HCT116 (cell line): ENCODE results near the gene PKP2. TPM values are rescaled to one million over a fixed set of nuclear protein-coding genes. Genes with fewer than 3 reads are reported as not detected.

ENCODE experiments used
- ATAC-seq: fragments of 200-7000 bp; cut with Tn5 transposase; 2 replicates; pipeline ENCODE4 v1.9.1; 2020; ENCODE audit warnings: mild to moderate bottlenecking, moderate library complexity
- BruUV-seq: library from RNA; stranded (reverse); fragments of 400-500 nt; replicated peaks from 2 replicates; lab custom pipeline; 2021; lab: Mats Ljungman, UMichigan
- CTCF ChIA-PET: fragments of 300-600 bp; sonication (Branson Sonifier 250); formaldehyde crosslinking; loops from one replicate; lab custom pipeline; 2021; ENCODE audit warnings: antibody characterized with exemption; lab: Charles Lee
- POLR2A ChIA-PET: fragments of 300-600, 350-600 bp; sonication (Branson Sonifier 250); formaldehyde crosslinking; loops from one replicate; lab custom pipeline; 2021; ENCODE audit warnings: antibody characterized with exemption; lab: Charles Lee
- RAD21 ChIA-PET, 2 experiments: fragments of 300-600 bp; sonication (Branson Sonifier 250); formaldehyde crosslinking; loops; one replicate each; lab custom pipeline; 2023; ENCODE audit warnings: low total read pairs in 2 of 2; ENCODE audit not compliant: uncharacterized antibody in 2 of 2, unreplicated experiment in 2 of 2, low non-redundant PET in 1 of 2; lab: Charles Lee
- DNase-seq: peaks from one replicate; pipeline ENCODE4 v3.0.0-alpha.2; 2010; ENCODE audit warnings: low read depth, low spot score
- H2AFZ ChIP-seq: fragments of 200-600 bp; shearing (Covaris generic), sonication (generic); 2 replicates; pipeline ENCODE4 v1.6.1; 2017; ENCODE audit warnings: low read depth, mixed run types, mixed read lengths, antibody characterized with exemption, low read length; ENCODE audit not compliant: poor library complexity, severe bottlenecking
- H3K27ac ChIP-seq: 2 replicates; pipeline ENCODE4 v1.5.1; 2012; ENCODE audit warnings: low read depth, low read length
- H3K27me3 ChIP-seq: fragments of 200-600 bp; sonication (generic); 2 replicates; pipeline ENCODE4 v1.6.1; 2016; ENCODE audit warnings: mixed run types, low read length, mixed read lengths; ENCODE audit not compliant: insufficient read depth
- H3K36me3 ChIP-seq, 2 experiments: fragments of 200-500 bp in 1 of 2; fragments of 200-600 bp in 1 of 2; sonication (Bioruptor generic) in 1 of 2; sonication (generic) in 1 of 2; 2 replicates each; pipeline versions ENCODE4 v1.5.1 to v1.6.1; 2014 to 2016; ENCODE audit warnings: low read length in 2 of 2, inconsistent platforms in 1 of 2, mixed read lengths in 1 of 2, mixed run types in 1 of 2; ENCODE audit not compliant: insufficient read depth in 2 of 2, control insufficient read depth in 1 of 2
- H3K4me1 ChIP-seq, 2 experiments: fragments of 200-600 bp in 1 of 2; sonication (generic) in 1 of 2; 2 replicates each; pipeline versions ENCODE4 v1.5.1 to v1.6.1; 2012 to 2017; ENCODE audit warnings: low read length in 2 of 2, inconsistent platforms in 1 of 2, mild to moderate bottlenecking in 1 of 2, mixed read lengths in 1 of 2, mixed run types in 1 of 2, moderate library complexity in 1 of 2; ENCODE audit not compliant: insufficient read depth in 2 of 2, control insufficient read depth in 1 of 2
- H3K4me2 ChIP-seq: fragments of 200-600 bp; sonication (generic); 2 replicates; pipeline ENCODE4 v1.6.1; 2017; ENCODE audit warnings: mixed run types, low read length, mixed read lengths
- H3K4me3 ChIP-seq, 2 experiments: fragments of 200-600 bp in 1 of 2; sonication (generic) in 1 of 2; replicated peaks in 1 of 2; 2 replicates each; pipeline ENCODE4 v1.5.1; 2011 to 2016; ENCODE audit warnings: low read length in 2 of 2, control low read depth in 1 of 2, low read depth in 1 of 2, mild to moderate bottlenecking in 1 of 2, mixed read lengths in 1 of 2, mixed run types in 1 of 2
- H3K79me2 ChIP-seq: fragments of 200-600 bp; sonication (generic); 2 replicates; pipeline ENCODE4 v1.6.1; 2017; ENCODE audit warnings: mild to moderate bottlenecking, mixed run types, low read length, moderate library complexity, mixed read lengths; ENCODE audit not compliant: insufficient read depth
- H3K9ac ChIP-seq: fragments of 200-600 bp; sonication (generic); 2 replicates; pipeline ENCODE4 v1.6.1; 2016; ENCODE audit warnings: low read length, mixed read lengths
- H3K9me2 ChIP-seq: fragments of 200-600 bp; sonication (generic), shearing (Covaris generic); 2 replicates; pipeline ENCODE4 v1.6.1; 2017; ENCODE audit warnings: mixed run types, mild to moderate bottlenecking, moderate library complexity; ENCODE audit not compliant: insufficient read depth
- H3K9me3 ChIP-seq, 2 experiments: fragments of 200-500 bp in 1 of 2; fragments of 200-600 bp in 1 of 2; sonication (Bioruptor generic) in 1 of 2; sonication (generic) in 1 of 2; 2 replicates each; pipeline ENCODE4 v1.6.1; 2014 to 2017; ENCODE audit warnings: low read length in 2 of 2, mixed read lengths in 2 of 2, inconsistent platforms in 1 of 2, low read depth in 1 of 2, mild to moderate bottlenecking in 1 of 2, mixed run types in 1 of 2, moderate library complexity in 1 of 2; ENCODE audit not compliant: control insufficient read depth in 1 of 2, insufficient read depth in 1 of 2
- H4K20me1 ChIP-seq: fragments of 200-600 bp; sonication (generic), shearing (Covaris generic); 2 replicates; pipeline ENCODE4 v1.6.1; 2017; ENCODE audit warnings: mixed run types, mild to moderate bottlenecking, moderate library complexity; ENCODE audit not compliant: insufficient read depth
- CBX3 ChIP-seq: IDR thresholded peaks from 2 replicates; pipeline ENCODE4 v1.6.1; 2012; ENCODE audit warnings: low read depth
- CEBPB ChIP-seq: IDR thresholded peaks from 2 replicates; pipeline ENCODE4 v1.6.1; 2012; ENCODE audit warnings: low read depth
- CTCF ChIP-seq, 3 experiments: fragments of 200-600 bp in 1 of 3; sonication (generic) in 1 of 3; IDR thresholded peaks in 2 of 3; conservative IDR thresholded peaks in 1 of 3; 2 replicates each; pipeline ENCODE4 v1.5.1; 2012 to 2017; ENCODE audit warnings: low read depth in 2 of 3, low read length in 2 of 3, antibody characterized with exemption in 1 of 3, borderline replicate concordance in 1 of 3, control low read depth in 1 of 3, mild to moderate bottlenecking in 1 of 3, mixed read lengths in 1 of 3, mixed run types in 1 of 3, moderate library complexity in 1 of 3; ENCODE audit not compliant: insufficient read depth in 1 of 3
- EGR1 ChIP-seq: IDR thresholded peaks from 2 replicates; pipeline ENCODE4 v1.6.1; 2012; ENCODE audit warnings: low read depth
- ELF1 ChIP-seq: IDR thresholded peaks from 2 replicates; pipeline ENCODE4 v1.6.1; 2012; ENCODE audit warnings: low read depth, borderline replicate concordance
- EZH2 ChIP-seq: fragments of 200-600 bp; sonication (generic); IDR thresholded peaks from 2 replicates; pipeline ENCODE4 v1.6.1; 2017; ENCODE audit warnings: antibody characterized with exemption, mixed run types
- EZH2phosphoT487 ChIP-seq: fragments of 200-600 bp; IDR thresholded peaks from 2 replicates; pipeline ENCODE4 v1.6.1; 2018; ENCODE audit warnings: antibody characterized with exemption, borderline replicate concordance
- JUND ChIP-seq: IDR thresholded peaks from 2 replicates; pipeline ENCODE4 v1.6.1; 2012
- POLR2A ChIP-seq: IDR thresholded peaks from 2 replicates; pipeline ENCODE4 v1.7.0; 2011; ENCODE audit warnings: borderline replicate concordance; ENCODE audit not compliant: insufficient read depth, insufficient read length; ENCODE audit errors: extremely low read depth
- POLR2AphosphoS5 ChIP-seq: IDR thresholded peaks from 2 replicates; pipeline ENCODE4 v1.6.1; 2011; ENCODE audit warnings: mild to moderate bottlenecking, low read depth, low read length, moderate library complexity
- RAD21 ChIP-seq: IDR thresholded peaks from 2 replicates; pipeline ENCODE4 v1.6.1; 2012; ENCODE audit warnings: low read depth, mild to moderate bottlenecking
- REST ChIP-seq: IDR thresholded peaks from 2 replicates; pipeline ENCODE4 v1.6.1; 2012; ENCODE audit warnings: low read depth
- SIN3A ChIP-seq: IDR thresholded peaks from 2 replicates; pipeline ENCODE4 v1.6.1; 2012; ENCODE audit warnings: low read depth
- SP1 ChIP-seq: IDR thresholded peaks from 2 replicates; pipeline ENCODE4 v1.6.1; 2012; ENCODE audit warnings: low read depth
- SRF ChIP-seq: IDR thresholded peaks from 2 replicates; pipeline ENCODE4 v1.6.1; 2012; ENCODE audit warnings: low read depth
- YY1 ChIP-seq: IDR thresholded peaks from 2 replicates; pipeline ENCODE4 v1.6.1; 2011; ENCODE audit warnings: low read length, low read depth, moderate library complexity, mild to moderate bottlenecking; ENCODE audit not compliant: insufficient replicate concordance; ENCODE audit errors: extremely low read depth
- ZNF274 ChIP-seq: fragments of 200-500 bp; sonication (Bioruptor generic); IDR thresholded peaks from 2 replicates; pipeline ENCODE4 v1.6.1; 2014; ENCODE audit warnings: mild to moderate bottlenecking, low read depth, low read length, inconsistent platforms
- intact Hi-C: fragments of 100-400 bp; cut with micrococcal nuclease; formaldehyde crosslinking; loops from 2 replicates; pipeline ENCODE4 v1.10.0; 2022
- total RNA-seq: library from RNA; stranded (reverse); gene quantifications from one replicate; pipeline ENCODE4 v1.2.1, GENCODE V29; 2021; ENCODE audit not compliant: unreplicated experiment
- TF ChIP-seq, protein P1 (sequence below): IDR thresholded peaks from 2 replicates; pipeline ENCODE4 v1.6.1; 2012
- TF ChIP-seq, protein P2 (sequence below): IDR thresholded peaks from 2 replicates; pipeline ENCODE4 v1.6.1; 2012
- TF ChIP-seq, protein P3 (sequence below): IDR thresholded peaks from 2 replicates; pipeline ENCODE4 v1.6.1; 2011; ENCODE audit warnings: mild to moderate bottlenecking, low read length, moderate library complexity; ENCODE audit not compliant: insufficient replicate concordance; ENCODE audit errors: extremely low read depth

The PKP2 gene
- total RNA-seq, 1 experiment from 2014 or later = 21.5 TPM

DNA sequence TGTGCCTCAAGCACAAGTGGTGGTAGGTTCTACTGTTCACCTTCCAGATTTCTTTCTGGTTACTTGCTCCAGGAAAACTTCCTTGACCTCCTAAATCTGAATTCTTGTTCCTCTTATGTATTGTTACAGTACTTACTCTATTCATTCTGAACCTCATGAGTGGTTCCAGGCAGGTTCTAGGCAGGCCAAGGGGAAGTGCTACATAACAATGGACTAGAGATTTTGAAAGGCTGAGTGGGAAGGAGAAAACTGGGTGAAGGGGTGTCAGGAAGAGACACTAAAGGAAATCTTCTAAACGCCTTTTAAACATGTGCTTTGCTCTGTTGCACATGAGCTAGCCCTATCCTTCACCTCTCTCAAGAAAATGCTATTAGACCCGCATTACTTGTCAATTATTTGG is 142.5 kb downstream of the PKP2 start:
- TF ChIP-seq, protein P1, sequence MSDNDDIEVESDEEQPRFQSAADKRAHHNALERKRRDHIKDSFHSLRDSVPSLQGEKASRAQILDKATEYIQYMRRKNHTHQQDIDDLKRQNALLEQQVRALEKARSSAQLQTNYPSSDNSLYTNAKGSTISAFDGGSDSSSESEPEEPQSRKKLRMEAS = no peak
- TF ChIP-seq ELF1 (no peak), YY1 (no peak), RAD21 (no peak), CBX3 (no peak), CEBPB (no peak), POLR2AphosphoS5 (no peak), EZH2 (no peak), CTCF (IDR thresholded peaks at IDR 0.05 in 2 of 3, conservative IDR thresholded peaks at IDR 0.05 in 1 of 3; ENCODE audit: borderline replicate concordance in 1 of 3, insufficient read depth in 1 of 3, low read depth in 2 of 3, low read length in 2 of 3) (no peak), SP1 (no peak), ZNF274 (no peak), EGR1 (no peak), REST (no peak), SRF (no peak), EZH2phosphoT487 (no peak), POLR2A (no peak), JUND (no peak), SIN3A (no peak)
- TF ChIP-seq, protein P2, sequence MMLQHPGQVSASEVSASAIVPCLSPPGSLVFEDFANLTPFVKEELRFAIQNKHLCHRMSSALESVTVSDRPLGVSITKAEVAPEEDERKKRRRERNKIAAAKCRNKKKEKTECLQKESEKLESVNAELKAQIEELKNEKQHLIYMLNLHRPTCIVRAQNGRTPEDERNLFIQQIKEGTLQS = no peak
- TF ChIP-seq, protein P3, sequence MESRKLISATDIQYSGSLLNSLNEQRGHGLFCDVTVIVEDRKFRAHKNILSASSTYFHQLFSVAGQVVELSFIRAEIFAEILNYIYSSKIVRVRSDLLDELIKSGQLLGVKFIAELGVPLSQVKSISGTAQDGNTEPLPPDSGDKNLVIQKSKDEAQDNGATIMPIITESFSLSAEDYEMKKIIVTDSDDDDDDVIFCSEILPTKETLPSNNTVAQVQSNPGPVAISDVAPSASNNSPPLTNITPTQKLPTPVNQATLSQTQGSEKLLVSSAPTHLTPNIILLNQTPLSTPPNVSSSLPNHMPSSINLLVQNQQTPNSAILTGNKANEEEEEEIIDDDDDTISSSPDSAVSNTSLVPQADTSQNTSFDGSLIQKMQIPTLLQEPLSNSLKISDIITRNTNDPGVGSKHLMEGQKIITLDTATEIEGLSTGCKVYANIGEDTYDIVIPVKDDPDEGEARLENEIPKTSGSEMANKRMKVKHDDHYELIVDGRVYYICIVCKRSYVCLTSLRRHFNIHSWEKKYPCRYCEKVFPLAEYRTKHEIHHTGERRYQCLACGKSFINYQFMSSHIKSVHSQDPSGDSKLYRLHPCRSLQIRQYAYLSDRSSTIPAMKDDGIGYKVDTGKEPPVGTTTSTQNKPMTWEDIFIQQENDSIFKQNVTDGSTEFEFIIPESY = no peak
- TF ChIP-seq, all 23 proteins: peak for 0
- Histone ChIP-seq H3K9ac (peak overlapping the region; percentile 98), H3K79me2 (peaks cover 42% of the 10 kb centered on the region), H3K27ac (no peak overlapping the region), H3K4me3 (peak overlapping the region; percentile 98 to 99), H3K4me1 (peaks cover 6 to 15% of the 10 kb centered on the region in 2 experiments; a peak in 2 of 4 replicates), H3K27me3 (no peaks in the 10 kb centered on the region), H3K36me3 (peaks cover 13 to 26% of the 10 kb centered on the region in 2 experiments), H3K9me2 (no peaks in the 10 kb centered on the region), H2AFZ (no peak overlapping the region), H3K4me2 (peak overlapping the region; percentile 86), H4K20me1 (no peaks in the 10 kb centered on the region), H3K9me3 (no peaks in the 10 kb centered on the region)
- no TSS peak for BruUV-seq
- ChIA-PET CTCF (interaction anchor here (1.0 to 2.6 kb wide), 7 partner anchors 12 to 1268 kb away, joined by 3 to 44 read pairs (median 11); partner anchors contain the start of genes ALG10 and PKP2), RAD21 (no interaction called here), POLR2A (interaction anchor here (1.1 kb wide), 1 partner anchor 354 kb away, joined by 4 read pairs; no protein-coding TSS in a partner anchor)
- ATAC-seq = no peak
- no peak for DNase-seq
- intact Hi-C loops = loop anchor here (2.0 kb wide), 1 partner anchor 1101 kb away; no protein-coding TSS in a partner anchor
